ENCODE data around the gene BRD7. TPM values are rescaled to one million over a fixed set of nuclear protein-coding genes. Genes with fewer than 3 reads are reported as not detected.

BRD7 gene
- total and polyA plus RNA-seq, 4 donors: 13.3 to 34.3 (median 14.1) TPM

- Histone ChIP-seq H3K27ac (ENCODE audit: low read depth in 1 of 2, low read length in 2 of 2) (no peak overlapping the region), H3K9me3 (ENCODE audit: control insufficient read depth in 4 of 4, low read length in 3 of 4) (no peaks in the 10 kb centered on the region), H3K27me3 (ENCODE audit: control insufficient read depth in 4 of 4, insufficient read depth in 4 of 4, low read length in 3 of 4) (no peaks in the 10 kb centered on the region), H3K4me3 (ENCODE audit: low read depth in 1 of 3, low read length in 3 of 3) (no peak overlapping the region), H3K4me1 (ENCODE audit: control insufficient read depth in 4 of 4, insufficient read depth in 4 of 4, low read length in 3 of 4) (peaks cover 9 to 28% (median 19%) of the 10 kb centered on the region in 4 donors), H3K9ac (ENCODE audit: low read depth in 1 of 2, low read length in 2 of 2) (no peak overlapping the region), H3K36me3 (ENCODE audit: control insufficient read depth in 4 of 4, insufficient read depth in 3 of 4, low read depth in 1 of 4, low read length in 3 of 4) (no peaks in the 10 kb centered on the region)
- TF ChIP-seq ZBTB33 (IDR thresholded peaks at IDR 0.05) (no peak), GABPA (IDR thresholded peaks at IDR 0.05 in 1 of 2, conservative IDR thresholded peaks at IDR 0.05 in 1 of 2) (no peak), REST (IDR thresholded peaks at IDR 0.05) (no peak), EGR1 (IDR thresholded peaks at IDR 0.05; ENCODE audit: low read depth in 2 of 2) (no peak), HNF4G (IDR thresholded peaks at IDR 0.05) (no peak), CTCF (IDR thresholded peaks at IDR 0.05; ENCODE audit: low read depth, low read length, missing input control) (no peak), HNF4A (conservative IDR thresholded peaks at IDR 0.05) (no peak), FOXA1 (IDR thresholded peaks at IDR 0.05) (no peak), RXRA (IDR thresholded peaks at IDR 0.05) (no peak), JUND (IDR thresholded peaks at IDR 0.05) (no peak), YY1 (IDR thresholded peaks at IDR 0.05) (no peak), RAD21 (IDR thresholded peaks at IDR 0.05) (no peak), FOXA2 (IDR thresholded peaks at IDR 0.05) (no peak), NR2F2 (IDR thresholded peaks at IDR 0.05) (no peak), ATF3 (IDR thresholded peaks at IDR 0.05) (no peak), SP1 (IDR thresholded peaks at IDR 0.05) (no peak), MAX (IDR thresholded peaks at IDR 0.05) (no peak), TAF1 (conservative IDR thresholded peaks at IDR 0.05) (no peak)
- 73% methylated on average over 5 of the region's 5 CpGs for WGBS
- DNase-seq (ENCODE audit: low spot score): no peak
Observed at GRCh38 chr16:50285406-50286003, 83.3 kb downstream of the BRD7 start.

All from liver (tissue), 9 donors.